Measurements from ENCODE around the gene IL36RN. TPM values are rescaled to one million over a fixed set of nuclear protein-coding genes. Genes with fewer than 3 reads are reported as not detected.
A peak's percentile ranks its signal among the peaks of the same experiment; 100 is the strongest.

The IL36RN gene
- total RNA-seq, 2 experiments from 2014 or later, result not detected

- Mint-ChIP-seq H3K9me3 (ENCODE audit: low read depth) (no peaks in the 10 kb centered on the region), H3K27me3 (peaks cover 23% of the 10 kb centered on the region), H3K36me3 (no peaks in the 10 kb centered on the region), H3K4me3 (no peak overlapping the region), H3K27ac (no peak overlapping the region), H3K4me1 (peaks cover 9% of the 10 kb centered on the region)
- ATAC-seq, result no peak
- CTCF ChIA-PET, result interaction anchor here (1.9 kb wide), 1 partner anchor 10 kb away, joined by 7 read pairs; no protein-coding TSS in a partner anchor
- no peak for DNase-seq
Observed at GRCh38 chr2:113069676-113070605, 10.9 kb downstream of the IL36RN start.

DNA sequence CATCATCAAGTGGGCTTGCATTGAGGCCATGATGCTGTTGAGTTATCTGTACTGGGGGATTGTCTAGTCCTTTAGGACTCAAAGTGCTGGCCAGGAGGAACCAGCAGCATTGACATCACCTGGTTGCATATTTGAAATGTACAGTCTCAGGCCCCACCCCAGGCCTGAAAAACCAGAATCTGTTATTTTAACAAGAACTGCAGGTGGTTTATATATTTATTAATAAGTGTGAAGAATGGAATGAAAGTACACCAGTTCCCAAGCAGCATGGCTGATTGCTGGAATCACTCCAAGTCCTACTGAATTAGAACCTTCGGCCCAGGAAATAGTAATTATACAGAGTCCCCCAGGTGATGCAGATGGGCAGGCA is 11.6 kb downstream of the IL36RN start:
- H3K4me3 Mint-ChIP-seq, result no peak overlapping the region
- ATAC-seq (no peak), DNase-seq (no peak)
- peaks cover 15% of the 10 kb centered on the region for H3K4me1 Mint-ChIP-seq
- peaks cover 23% of the 10 kb centered on the region for H3K27me3 Mint-ChIP-seq
- H3K36me3 Mint-ChIP-seq, result no peaks in the 10 kb centered on the region
- no peaks in the 10 kb centered on the region for H3K9me3 Mint-ChIP-seq (ENCODE audit: low read depth)
- H3K27ac Mint-ChIP-seq, result no peak overlapping the region
- CTCF ChIA-PET, result no interaction called here

DNA sequence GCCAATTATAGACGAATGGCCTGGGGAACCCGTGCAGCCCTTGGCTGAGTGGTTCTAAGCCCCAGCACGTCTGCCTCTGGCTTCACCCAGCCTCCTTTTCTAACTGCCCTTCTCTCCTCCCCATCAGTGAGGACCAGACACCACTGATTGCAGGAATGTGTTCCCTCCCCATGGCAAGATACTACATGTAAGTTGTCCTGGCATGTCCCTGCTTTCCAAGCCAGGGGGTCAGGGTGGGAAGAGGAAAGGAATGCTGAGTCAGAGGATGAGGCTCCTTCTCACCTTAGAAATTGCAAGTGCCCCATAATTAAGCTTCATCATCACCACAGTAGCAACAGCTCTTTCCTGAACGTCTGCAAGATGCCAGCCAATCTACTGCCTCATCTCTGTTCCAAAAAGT is 13.6 kb downstream of the IL36RN start:
- Mint-ChIP-seq H3K4me1 (peaks cover 19% of the 10 kb centered on the region), H3K36me3 (no peaks in the 10 kb centered on the region), H3K9me3 (ENCODE audit: low read depth) (no peaks in the 10 kb centered on the region), H3K27ac (no peak overlapping the region), H3K27me3 (peaks cover 19% of the 10 kb centered on the region), H3K4me3 (no peak overlapping the region)
- ATAC-seq, result no peak
- CTCF ChIA-PET, result interaction anchor here (1.0 kb wide), 1 partner anchor 17 kb away, joined by 3 read pairs; no protein-coding TSS in a partner anchor
- DNase-seq, result no peak

GRCh38 chr2:113073325-113073834 is 14.4 kb downstream of the IL36RN start:
- Mint-ChIP-seq H3K4me3 (no peak overlapping the region), H3K27me3 (peaks cover 19% of the 10 kb centered on the region), H3K9me3 (ENCODE audit: low read depth) (no peaks in the 10 kb centered on the region), H3K27ac (no peak overlapping the region), H3K4me1 (peaks cover 19% of the 10 kb centered on the region), H3K36me3 (no peaks in the 10 kb centered on the region)
- DNase-seq, result no peak
- CTCF ChIA-PET, result interaction anchor here (1.0 kb wide), 1 partner anchor 17 kb away, joined by 3 read pairs; no protein-coding TSS in a partner anchor
- ATAC-seq, result no peak

DNA sequence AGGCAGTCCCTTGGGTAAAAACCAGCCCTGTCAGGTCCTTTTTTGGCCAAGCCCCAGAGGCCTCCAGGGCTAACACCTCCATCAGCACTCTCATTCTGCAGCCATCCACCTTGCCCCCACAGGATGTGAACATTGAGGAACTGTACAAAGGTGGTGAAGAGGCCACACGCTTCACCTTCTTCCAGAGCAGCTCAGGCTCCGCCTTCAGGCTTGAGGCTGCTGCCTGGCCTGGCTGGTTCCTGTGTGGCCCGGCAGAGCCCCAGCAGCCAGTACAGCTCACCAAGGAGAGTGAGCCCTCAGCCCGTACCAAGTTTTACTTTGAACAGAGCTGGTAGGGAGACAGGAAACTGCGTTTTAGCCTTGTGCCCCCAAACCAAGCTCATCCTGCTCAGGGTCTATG is 16.0 kb downstream of the IL36RN start:
- H3K4me1 Mint-ChIP-seq, result peaks cover 19% of the 10 kb centered on the region
- DNase-seq, result peak; percentile 72
- H3K36me3 Mint-ChIP-seq, result no peaks in the 10 kb centered on the region
- peaks cover 5% of the 10 kb centered on the region for H3K27me3 Mint-ChIP-seq
- H3K9me3 Mint-ChIP-seq (ENCODE audit: low read depth), result no peaks in the 10 kb centered on the region
- ATAC-seq, result peak; percentile 91
- CTCF ChIA-PET, result interaction anchor here (0.7 to 12.6 kb wide), 8 partner anchors 10 to 315 kb away, joined by 3 to 182 read pairs (median 6); no protein-coding TSS in a partner anchor
- H3K4me3 Mint-ChIP-seq, result no peak overlapping the region
- H3K27ac Mint-ChIP-seq, result peak overlapping the region; percentile 54

GRCh38 chr2:113075600-113075999 is 16.6 kb downstream of the IL36RN start:
- H3K36me3 Mint-ChIP-seq, result no peaks in the 10 kb centered on the region
- peaks cover 19% of the 10 kb centered on the region for H3K4me1 Mint-ChIP-seq
- peaks cover 3% of the 10 kb centered on the region for H3K27me3 Mint-ChIP-seq
- DNase-seq (no peak), ATAC-seq (no peak)
- CTCF ChIA-PET, result interaction anchor here (0.7 to 12.6 kb wide), 8 partner anchors 9 to 315 kb away, joined by 3 to 182 read pairs (median 8); no protein-coding TSS in a partner anchor
- H3K9me3 Mint-ChIP-seq (ENCODE audit: low read depth), result no peaks in the 10 kb centered on the region
- no peak overlapping the region for H3K4me3 Mint-ChIP-seq
- H3K27ac Mint-ChIP-seq, result no peak overlapping the region

- H3K27ac Mint-ChIP-seq, result peak overlapping the region; percentile 30
- peaks cover 19% of the 10 kb centered on the region for H3K4me1 Mint-ChIP-seq
- no peak for DNase-seq
- no peaks in the 10 kb centered on the region for H3K9me3 Mint-ChIP-seq (ENCODE audit: low read depth)
- no peaks in the 10 kb centered on the region for H3K36me3 Mint-ChIP-seq
- no peaks in the 10 kb centered on the region for H3K27me3 Mint-ChIP-seq
- no peak for ATAC-seq
- H3K4me3 Mint-ChIP-seq, result no peak overlapping the region
- CTCF ChIA-PET, result interaction anchor here (0.9 to 12.6 kb wide), 10 partner anchors 8 to 314 kb away, joined by 3 to 182 read pairs (median 6); no protein-coding TSS in a partner anchor
Observed at GRCh38 chr2:113076954-113077669, 18.1 kb downstream of the IL36RN start.

GRCh38 chr2:113077921-113078320 is 18.9 kb downstream of the IL36RN start:
- no peak for DNase-seq
- Mint-ChIP-seq H3K27me3 (no peaks in the 10 kb centered on the region), H3K27ac (no peak overlapping the region), H3K4me1 (peaks cover 19% of the 10 kb centered on the region), H3K36me3 (no peaks in the 10 kb centered on the region), H3K9me3 (ENCODE audit: low read depth) (no peaks in the 10 kb centered on the region), H3K4me3 (no peak overlapping the region)
- ATAC-seq, result no peak
- CTCF ChIA-PET, result interaction anchor here (1.0 to 12.6 kb wide), 5 partner anchors 12 to 313 kb away, joined by 3 to 182 read pairs (median 12); no protein-coding TSS in a partner anchor

GRCh38 chr2:113078350-113078839 is 19.4 kb downstream of the IL36RN start:
- Mint-ChIP-seq H3K4me3 (no peak overlapping the region), H3K36me3 (no peaks in the 10 kb centered on the region), H3K27me3 (peaks cover 4% of the 10 kb centered on the region), H3K9me3 (ENCODE audit: low read depth) (no peaks in the 10 kb centered on the region), H3K27ac (no peak overlapping the region), H3K4me1 (peaks cover 19% of the 10 kb centered on the region)
- DNase-seq (no peak), ATAC-seq (no peak)
- CTCF ChIA-PET, result interaction anchor here (1.0 to 12.6 kb wide), 7 partner anchors 11 to 312 kb away, joined by 3 to 182 read pairs (median 12); no protein-coding TSS in a partner anchor

DNA sequence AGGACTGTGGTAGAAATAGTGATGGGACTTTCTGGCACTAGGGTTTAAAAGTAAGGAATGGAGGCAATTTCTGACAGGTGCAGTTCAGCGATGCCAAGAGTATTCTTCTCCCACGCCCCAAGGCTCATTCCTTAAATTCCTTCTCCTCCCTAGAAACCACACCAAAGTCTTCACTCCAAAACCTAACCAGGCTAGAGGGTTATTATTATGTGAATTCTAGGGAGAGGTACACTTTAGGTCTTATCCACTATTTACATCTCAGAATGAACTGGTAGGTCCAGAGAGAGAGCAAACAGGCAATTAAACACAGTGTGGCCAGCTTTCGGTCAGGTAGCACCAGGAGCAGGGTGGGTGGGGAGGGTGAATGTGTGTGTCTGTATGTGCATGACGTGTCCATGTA is 20.1 kb downstream of the IL36RN start:
- Mint-ChIP-seq H3K27ac (no peak overlapping the region), H3K4me1 (peaks cover 18% of the 10 kb centered on the region), H3K27me3 (peaks cover 4% of the 10 kb centered on the region), H3K9me3 (ENCODE audit: low read depth) (no peaks in the 10 kb centered on the region), H3K4me3 (no peak overlapping the region), H3K36me3 (no peaks in the 10 kb centered on the region)
- ATAC-seq, result no peak
- no peak for DNase-seq
- CTCF ChIA-PET, result interaction anchor here (1.0 to 12.6 kb wide), 24 partner anchors 10 to 311 kb away, joined by 3 to 182 read pairs (median 8); partner anchors contain the start of genes IL1F10 and PSD4

DNA sequence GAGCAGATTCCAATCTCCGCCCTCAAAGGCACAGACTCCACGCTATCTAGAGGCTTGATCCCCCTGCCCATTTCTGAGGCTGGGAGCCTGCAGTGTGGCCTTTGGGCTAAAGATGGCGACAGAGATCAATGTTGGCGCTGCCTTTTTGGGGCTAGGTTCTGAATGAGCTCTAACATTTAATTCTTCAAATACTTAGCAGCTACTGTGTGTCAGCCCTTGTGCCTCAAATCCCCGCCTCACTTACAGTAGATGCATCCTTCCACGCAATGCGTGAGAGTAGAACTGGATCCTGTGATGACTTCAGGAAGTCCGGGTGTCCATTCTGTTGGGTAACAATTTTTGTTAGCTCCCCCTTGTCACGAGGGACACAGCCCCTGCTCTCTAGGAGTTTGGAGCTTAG is 21.1 kb downstream of the IL36RN start:
- Mint-ChIP-seq H3K27ac (no peak overlapping the region), H3K4me1 (peaks cover 13% of the 10 kb centered on the region), H3K36me3 (no peaks in the 10 kb centered on the region)

DNA sequence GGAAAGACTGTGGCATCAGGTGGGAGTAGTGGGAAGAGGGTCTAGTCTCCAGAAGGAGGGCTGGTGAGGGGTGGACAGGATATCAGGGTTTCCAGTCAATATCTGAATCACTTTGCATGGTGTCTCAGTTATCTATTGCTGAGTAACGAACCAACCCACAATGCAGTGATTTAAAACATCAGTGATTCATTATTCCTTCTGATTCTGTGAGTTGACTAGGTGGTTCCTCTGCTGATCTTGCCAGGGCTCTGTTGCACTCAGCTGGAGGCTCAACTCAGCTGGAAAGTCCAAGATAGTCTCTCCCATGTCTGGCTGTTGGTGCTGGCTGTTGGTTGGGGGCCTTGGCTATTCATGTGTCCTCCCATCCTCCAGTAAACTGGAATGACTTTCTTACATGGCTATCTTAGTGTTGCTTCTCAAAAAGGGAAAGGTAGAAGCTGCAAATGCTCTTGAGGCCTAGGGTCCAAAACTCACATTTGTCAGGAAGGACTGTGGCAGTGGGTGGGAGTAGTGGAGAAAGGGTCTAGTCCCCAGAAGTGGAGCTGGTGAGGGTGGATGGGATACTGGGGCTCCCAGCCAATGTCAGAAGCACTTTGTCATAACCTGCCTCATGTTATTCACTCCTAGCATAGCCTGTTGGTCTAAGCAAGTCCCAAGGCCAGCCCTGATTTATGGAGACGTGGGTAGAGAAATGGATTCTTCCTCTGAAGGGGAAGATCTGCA is 22.7 kb downstream of the IL36RN start:
- CTCF ChIA-PET, result interaction anchor here (3.2 to 12.6 kb wide), 4 partner anchors 9 to 117 kb away, joined by 10 to 182 read pairs (median 28); no protein-coding TSS in a partner anchor
- Mint-ChIP-seq H3K4me1 (peaks cover 13% of the 10 kb centered on the region), H3K27me3 (peaks cover 7% of the 10 kb centered on the region), H3K27ac (no peak overlapping the region), H3K36me3 (no peaks in the 10 kb centered on the region), H3K4me3 (no peak overlapping the region), H3K9me3 (ENCODE audit: low read depth) (no peaks in the 10 kb centered on the region)
- ATAC-seq (no peak), DNase-seq (no peak)

More for the DNA sequence above, 21.1 kb downstream of the IL36RN start:
- peaks cover 5% of the 10 kb centered on the region for H3K27me3 Mint-ChIP-seq
- CTCF ChIA-PET, result interaction anchor here (0.6 to 12.6 kb wide), 50 partner anchors 10 to 310 kb away, joined by 3 to 182 read pairs (median 4); partner anchors contain the start of genes IL1F10 and PSD4
- H3K4me3 Mint-ChIP-seq, result no peak overlapping the region
- H3K9me3 Mint-ChIP-seq (ENCODE audit: low read depth), result no peaks in the 10 kb centered on the region
- ATAC-seq (peak; percentile 74), DNase-seq (peak; percentile 68)

All from activated CD8-positive, alpha-beta memory T cell treated with anti-CD3 and anti-CD28 coated beads, Interleukin-2, amount 10 ng/mL, durations not matched to agents 7 days and 5 days (primary cell).